ENCODE measurements around the gene HMGB4. TPM values are rescaled to one million over a fixed set of nuclear protein-coding genes. Genes with fewer than 3 reads are reported as not detected.

HMGB4 gene
- total RNA-seq, 1 donor from 2014 or later = not detected

DNA sequence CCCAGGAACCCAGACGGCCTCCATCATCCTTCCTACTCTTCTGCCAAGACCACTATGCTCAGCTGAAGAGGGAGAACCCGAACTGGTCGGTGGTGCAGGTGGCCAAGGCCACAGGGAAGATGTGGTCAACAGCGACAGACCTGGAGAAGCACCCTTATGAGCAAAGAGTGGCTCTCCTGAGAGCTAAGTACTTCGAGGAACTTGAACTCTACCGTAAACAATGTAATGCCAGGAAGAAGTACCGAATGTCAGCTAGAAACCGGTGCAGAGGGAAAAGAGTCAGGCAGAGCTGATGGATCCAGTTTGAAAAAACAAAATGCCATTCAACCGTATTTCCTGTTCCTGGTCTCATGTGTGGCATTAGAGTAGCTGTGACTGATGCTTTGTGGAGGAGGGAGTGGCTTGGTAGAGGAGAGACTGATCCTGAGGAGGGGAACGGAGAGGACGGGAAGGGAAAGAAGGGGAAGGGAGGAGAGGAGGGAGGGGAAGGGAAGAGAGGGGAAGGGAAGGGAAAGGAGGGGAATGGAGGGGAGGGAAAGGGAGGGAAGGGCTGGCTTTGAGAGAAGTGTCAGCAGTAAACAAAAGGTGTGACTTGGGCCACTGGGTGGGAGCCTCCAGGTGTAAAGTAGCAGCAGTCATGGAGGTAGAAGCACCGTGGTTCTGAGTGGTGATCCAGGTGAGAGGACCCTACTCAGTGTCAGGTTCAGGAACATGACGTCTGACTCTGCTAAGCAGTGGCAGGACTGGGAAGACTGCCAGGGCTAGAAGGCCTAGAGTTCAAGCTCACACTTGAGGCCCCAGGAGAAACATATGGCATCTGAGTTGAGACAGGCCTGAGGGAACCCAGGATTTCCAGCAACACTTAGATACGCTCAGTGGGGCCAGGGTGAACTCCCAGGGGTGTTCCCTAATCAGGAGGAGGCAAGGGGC, 846 bp downstream of the HMGB4 start:
- peaks cover 0 to 8% (median 2%) of the 10 kb centered on the region in 3 donors for H3K27me3 ChIP-seq (ENCODE audit: control insufficient read depth in 3 of 3, insufficient read depth in 3 of 3, low read length in 3 of 3)
- H3K4me1 ChIP-seq (ENCODE audit: control insufficient read depth in 3 of 3, insufficient read depth in 3 of 3, low read length in 3 of 3) = no peaks in the 10 kb centered on the region
- no peaks in the 10 kb centered on the region for H3K36me3 ChIP-seq (ENCODE audit: control insufficient read depth in 3 of 3, insufficient read depth in 3 of 3, low read length in 3 of 3)
- no peak overlapping the region for H3K9ac ChIP-seq (ENCODE audit: low read depth in 1 of 3, low read length in 3 of 3)
- H3K9me3 ChIP-seq (ENCODE audit: control insufficient read depth in 3 of 3, low read length in 3 of 3) = no peaks in the 10 kb centered on the region
- H3K27ac ChIP-seq (ENCODE audit: low read depth, low read length) = no peak overlapping the region
- no peak overlapping the region for H3K4me3 ChIP-seq (ENCODE audit: low read length in 3 of 3)

GRCh38 chr1:33866281-33866680, 2.4 kb downstream of the HMGB4 start:
- H3K9me3 ChIP-seq (ENCODE audit: control insufficient read depth in 3 of 3, low read length in 3 of 3) = no peaks in the 10 kb centered on the region
- H3K27me3 ChIP-seq (ENCODE audit: control insufficient read depth in 3 of 3, insufficient read depth in 3 of 3, low read length in 3 of 3) = peaks cover 0 to 8% (median 2%) of the 10 kb centered on the region in 3 donors
- H3K27ac ChIP-seq (ENCODE audit: low read depth, low read length) = no peak overlapping the region
- no peak overlapping the region for H3K4me3 ChIP-seq (ENCODE audit: low read length in 3 of 3)
- H3K9ac ChIP-seq (ENCODE audit: low read depth in 1 of 3, low read length in 3 of 3) = no peak overlapping the region
- H3K4me1 ChIP-seq (ENCODE audit: control insufficient read depth in 3 of 3, insufficient read depth in 3 of 3, low read length in 3 of 3) = no peaks in the 10 kb centered on the region
- no peaks in the 10 kb centered on the region for H3K36me3 ChIP-seq (ENCODE audit: control insufficient read depth in 3 of 3, insufficient read depth in 3 of 3, low read length in 3 of 3)

DNA sequence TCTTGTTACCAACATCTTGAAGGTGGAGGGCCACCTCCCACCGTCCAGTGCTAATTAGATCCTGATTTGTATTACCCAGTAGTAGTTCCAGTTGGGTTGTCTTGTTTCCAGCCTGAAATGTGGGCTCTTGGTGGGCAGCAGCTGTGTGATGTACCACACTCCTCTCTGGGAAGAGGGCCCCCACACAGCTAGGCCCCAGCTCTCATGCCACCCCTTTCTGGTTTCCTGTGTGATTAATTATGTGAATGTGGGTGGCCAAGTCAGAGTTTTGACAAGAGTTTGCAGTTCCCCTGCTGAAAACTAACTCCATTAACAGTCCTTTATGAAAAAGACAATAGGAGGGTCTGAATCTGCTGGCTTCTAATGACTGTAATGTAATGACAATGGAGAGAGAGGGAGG, 3.8 kb downstream of the HMGB4 start:
- Histone ChIP-seq H3K27ac (ENCODE audit: low read depth, low read length) (no peak overlapping the region), H3K36me3 (ENCODE audit: control insufficient read depth in 3 of 3, insufficient read depth in 3 of 3, low read length in 3 of 3) (no peaks in the 10 kb centered on the region), H3K27me3 (ENCODE audit: control insufficient read depth in 3 of 3, insufficient read depth in 3 of 3, low read length in 3 of 3) (peaks cover 0 to 8% (median 2%) of the 10 kb centered on the region in 3 donors), H3K4me1 (ENCODE audit: control insufficient read depth in 3 of 3, insufficient read depth in 3 of 3, low read length in 3 of 3) (no peaks in the 10 kb centered on the region), H3K9ac (ENCODE audit: low read depth in 1 of 3, low read length in 3 of 3) (no peak overlapping the region), H3K9me3 (ENCODE audit: control insufficient read depth in 3 of 3, low read length in 3 of 3) (no peaks in the 10 kb centered on the region), H3K4me3 (ENCODE audit: low read length in 3 of 3) (no peak overlapping the region)

DNA sequence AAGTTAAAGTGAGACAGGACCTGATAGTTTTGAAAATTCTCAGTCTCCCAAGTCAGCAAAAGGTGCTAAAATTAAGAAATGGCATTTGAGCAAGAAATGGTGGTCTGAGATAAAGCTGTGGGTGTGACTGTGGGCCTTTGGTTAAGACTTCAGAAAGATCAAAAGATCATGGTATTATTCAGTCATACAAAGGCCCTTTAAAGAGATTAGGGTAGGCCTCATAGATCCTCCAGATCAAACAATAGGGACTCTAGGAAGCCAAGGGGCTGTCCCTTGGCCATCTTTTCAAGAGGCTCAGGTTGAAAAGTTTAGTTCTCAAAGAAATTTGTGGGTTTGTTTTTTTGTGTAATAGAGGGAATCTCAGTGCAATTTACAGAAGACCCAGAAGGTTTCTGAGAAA, 8.4 kb downstream of the HMGB4 start:
- Histone ChIP-seq H3K4me1 (ENCODE audit: control insufficient read depth in 3 of 3, insufficient read depth in 3 of 3, low read length in 3 of 3) (peaks cover 0 to 7% (median 0%) of the 10 kb centered on the region in 3 donors), H3K27ac (ENCODE audit: low read depth, low read length) (no peak overlapping the region), H3K4me3 (ENCODE audit: low read length in 3 of 3) (no peak overlapping the region)

GRCh38 chr1:33872683-33873082, 8.8 kb downstream of the HMGB4 start:
- H3K4me1 ChIP-seq (ENCODE audit: control insufficient read depth in 3 of 3, insufficient read depth in 3 of 3, low read length in 3 of 3) = peaks cover 0 to 7% (median 0%) of the 10 kb centered on the region in 3 donors
- H3K9ac ChIP-seq (ENCODE audit: low read depth in 1 of 3, low read length in 3 of 3) = no peak overlapping the region

More for the DNA sequence above, 8.4 kb downstream of the HMGB4 start:
- Histone ChIP-seq H3K27me3 (ENCODE audit: control insufficient read depth in 3 of 3, insufficient read depth in 3 of 3, low read length in 3 of 3) (peaks cover 2 to 4% (median 3%) of the 10 kb centered on the region in 3 donors), H3K9me3 (ENCODE audit: control insufficient read depth in 3 of 3, low read length in 3 of 3) (no peaks in the 10 kb centered on the region), H3K9ac (ENCODE audit: low read depth in 1 of 3, low read length in 3 of 3) (no peak overlapping the region), H3K36me3 (ENCODE audit: control insufficient read depth in 3 of 3, insufficient read depth in 3 of 3, low read length in 3 of 3) (no peaks in the 10 kb centered on the region)

GRCh38 chr1:33874636-33875035, 10.8 kb downstream of the HMGB4 start:
- no peaks in the 10 kb centered on the region for H3K9me3 ChIP-seq (ENCODE audit: control insufficient read depth in 3 of 3, low read length in 3 of 3)
- peaks cover 2 to 4% (median 3%) of the 10 kb centered on the region in 3 donors for H3K27me3 ChIP-seq (ENCODE audit: control insufficient read depth in 3 of 3, insufficient read depth in 3 of 3, low read length in 3 of 3)
- no peak overlapping the region for H3K4me3 ChIP-seq (ENCODE audit: low read length in 3 of 3)
- H3K9ac ChIP-seq (ENCODE audit: low read depth in 1 of 3, low read length in 3 of 3) = no peak overlapping the region
- H3K4me1 ChIP-seq (ENCODE audit: control insufficient read depth in 3 of 3, insufficient read depth in 3 of 3, low read length in 3 of 3) = peaks cover 0 to 7% (median 0%) of the 10 kb centered on the region in 3 donors
- no peak overlapping the region for H3K27ac ChIP-seq (ENCODE audit: low read depth, low read length)
- H3K36me3 ChIP-seq (ENCODE audit: control insufficient read depth in 3 of 3, insufficient read depth in 3 of 3, low read length in 3 of 3) = no peaks in the 10 kb centered on the region

More at GRCh38 chr1:33872683-33873082, 8.8 kb downstream of the HMGB4 start:
- H3K9me3 ChIP-seq (ENCODE audit: control insufficient read depth in 3 of 3, low read length in 3 of 3) = no peaks in the 10 kb centered on the region
- H3K36me3 ChIP-seq (ENCODE audit: control insufficient read depth in 3 of 3, insufficient read depth in 3 of 3, low read length in 3 of 3) = no peaks in the 10 kb centered on the region
- H3K27me3 ChIP-seq (ENCODE audit: control insufficient read depth in 3 of 3, insufficient read depth in 3 of 3, low read length in 3 of 3) = peaks cover 2 to 4% (median 3%) of the 10 kb centered on the region in 3 donors
- H3K27ac ChIP-seq (ENCODE audit: low read depth, low read length) = no peak overlapping the region
- H3K4me3 ChIP-seq (ENCODE audit: low read length in 3 of 3) = no peak overlapping the region

GRCh38 chr1:33875862-33876261, 12.0 kb downstream of the HMGB4 start:
- H3K27me3 ChIP-seq (ENCODE audit: control insufficient read depth in 3 of 3, insufficient read depth in 3 of 3, low read length in 3 of 3) = peaks cover 2 to 4% (median 3%) of the 10 kb centered on the region in 3 donors
- H3K4me1 ChIP-seq (ENCODE audit: control insufficient read depth in 3 of 3, insufficient read depth in 3 of 3, low read length in 3 of 3) = peaks cover 0 to 7% (median 0%) of the 10 kb centered on the region in 3 donors
- no peaks in the 10 kb centered on the region for H3K9me3 ChIP-seq (ENCODE audit: control insufficient read depth in 3 of 3, low read length in 3 of 3)
- H3K27ac ChIP-seq (ENCODE audit: low read depth, low read length) = no peak overlapping the region
- H3K9ac ChIP-seq (ENCODE audit: low read depth in 1 of 3, low read length in 3 of 3) = no peak overlapping the region
- H3K4me3 ChIP-seq (ENCODE audit: low read length in 3 of 3) = no peak overlapping the region
- H3K36me3 ChIP-seq (ENCODE audit: control insufficient read depth in 3 of 3, insufficient read depth in 3 of 3, low read length in 3 of 3) = no peaks in the 10 kb centered on the region

GRCh38 chr1:33876970-33877650, 13.2 kb downstream of the HMGB4 start:
- H3K4me1 ChIP-seq (ENCODE audit: control insufficient read depth in 3 of 3, insufficient read depth in 3 of 3, low read length in 3 of 3) = peaks cover 0 to 7% (median 0%) of the 10 kb centered on the region in 3 donors
- H3K9me3 ChIP-seq (ENCODE audit: control insufficient read depth in 3 of 3, low read length in 3 of 3) = no peaks in the 10 kb centered on the region
- H3K4me3 ChIP-seq (ENCODE audit: low read length in 3 of 3) = no peak overlapping the region
- no peak overlapping the region for H3K9ac ChIP-seq (ENCODE audit: low read depth in 1 of 3, low read length in 3 of 3)
- H3K27ac ChIP-seq (ENCODE audit: low read depth, low read length) = no peak overlapping the region
- peaks cover 2 to 4% (median 3%) of the 10 kb centered on the region in 3 donors for H3K27me3 ChIP-seq (ENCODE audit: control insufficient read depth in 3 of 3, insufficient read depth in 3 of 3, low read length in 3 of 3)
- H3K36me3 ChIP-seq (ENCODE audit: control insufficient read depth in 3 of 3, insufficient read depth in 3 of 3, low read length in 3 of 3) = no peaks in the 10 kb centered on the region

DNA sequence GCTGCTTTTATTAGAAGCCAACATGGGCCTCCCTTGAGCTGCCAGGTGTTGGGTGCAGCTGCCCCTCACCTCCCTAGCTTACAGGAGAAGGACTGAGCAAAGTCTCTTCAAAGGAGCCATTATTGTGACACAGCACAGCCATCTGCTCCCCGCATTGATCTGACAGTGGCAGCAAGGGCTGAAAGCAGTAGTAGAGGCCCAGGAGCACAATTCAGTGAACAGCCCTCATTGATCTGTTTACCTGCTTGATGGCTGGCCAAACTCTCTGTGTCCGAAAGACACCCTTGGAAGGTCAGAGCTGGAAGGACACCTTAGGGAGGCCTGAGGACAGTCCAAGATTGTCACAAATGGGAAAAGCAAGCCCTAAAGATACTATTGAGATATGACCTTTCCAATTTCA, 14.5 kb downstream of the HMGB4 start:
- no peak overlapping the region for H3K27ac ChIP-seq (ENCODE audit: low read depth, low read length)
- H3K4me3 ChIP-seq (ENCODE audit: low read length in 3 of 3) = no peak overlapping the region
- no peak overlapping the region for H3K9ac ChIP-seq (ENCODE audit: low read depth in 1 of 3, low read length in 3 of 3)
- H3K4me1 ChIP-seq (ENCODE audit: control insufficient read depth in 3 of 3, insufficient read depth in 3 of 3, low read length in 3 of 3) = peaks cover 0 to 7% (median 0%) of the 10 kb centered on the region in 3 donors
- no peaks in the 10 kb centered on the region for H3K9me3 ChIP-seq (ENCODE audit: control insufficient read depth in 3 of 3, low read length in 3 of 3)
- no peaks in the 10 kb centered on the region for H3K36me3 ChIP-seq (ENCODE audit: control insufficient read depth in 3 of 3, insufficient read depth in 3 of 3, low read length in 3 of 3)
- peaks cover 2 to 4% (median 3%) of the 10 kb centered on the region in 3 donors for H3K27me3 ChIP-seq (ENCODE audit: control insufficient read depth in 3 of 3, insufficient read depth in 3 of 3, low read length in 3 of 3)

- no peak overlapping the region for H3K4me3 ChIP-seq (ENCODE audit: low read length in 3 of 3)
- no peak overlapping the region for H3K27ac ChIP-seq (ENCODE audit: low read depth, low read length)
- no peaks in the 10 kb centered on the region for H3K9me3 ChIP-seq (ENCODE audit: control insufficient read depth in 3 of 3, low read length in 3 of 3)
- no peak overlapping the region for H3K9ac ChIP-seq (ENCODE audit: low read depth in 1 of 3, low read length in 3 of 3)
- H3K4me1 ChIP-seq (ENCODE audit: control insufficient read depth in 3 of 3, insufficient read depth in 3 of 3, low read length in 3 of 3) = peaks cover 0 to 7% (median 0%) of the 10 kb centered on the region in 3 donors
- no peaks in the 10 kb centered on the region for H3K36me3 ChIP-seq (ENCODE audit: control insufficient read depth in 3 of 3, insufficient read depth in 3 of 3, low read length in 3 of 3)
- peaks cover 0 to 4% (median 3%) of the 10 kb centered on the region in 3 donors for H3K27me3 ChIP-seq (ENCODE audit: control insufficient read depth in 3 of 3, insufficient read depth in 3 of 3, low read length in 3 of 3)
These were observed 16.4 kb downstream of the HMGB4 start for GRCh38 chr1:33880305-33880704.
